NCI-H748 (cell line): ENCODE data around the gene EYS.
A peak's percentile ranks its signal among the peaks of the same experiment; 100 is the strongest.

ENCODE experiments used
- DNase-seq: peaks from one replicate; lab custom pipeline; 2025; ENCODE audit not compliant: unreplicated experiment; lab: John Stamatoyannopoulos, UW

Gene EYS

GRCh38 chr6:65707126-65707826 is at the start of gene EYS:
EYS (minus strand) TSS chr6:65707226; CDS start chr6:65495410, 211,816 bp downstream.
- peak; percentile 97 for DNase-seq

- DNase-seq: no peak
These were observed 39.3 kb upstream of the EYS start for GRCh38 chr6:65746302-65746701.

- no peak for DNase-seq
These were observed 38.6 kb upstream of the EYS start for GRCh38 chr6:65745614-65746013.

GRCh38 chr6:65728879-65729479 is 22.0 kb upstream of the EYS start:
- no peak for DNase-seq

- no peak for DNase-seq
These were observed 12.1 kb upstream of the EYS start for GRCh38 chr6:65719101-65719500.

GRCh38 chr6:65711531-65711930 is 4.5 kb upstream of the EYS start:
- DNase-seq: no peak

- DNase-seq: no peak
These were observed 2.2 kb upstream of the EYS start for GRCh38 chr6:65709099-65709830.

- DNase-seq: peak; percentile 20
These were observed 1.1 kb upstream of the EYS start for GRCh38 chr6:65708162-65708561.

- peak; percentile 61 for DNase-seq
These were observed 590 bp downstream of the EYS start for GRCh38 chr6:65706436-65706835.

- DNase-seq: no peak
These were observed 5.7 kb downstream of the EYS start for GRCh38 chr6:65701325-65701724.

GRCh38 chr6:65700561-65700960 is 6.5 kb downstream of the EYS start:
- no peak for DNase-seq

GRCh38 chr6:65692109-65692508 is 14.9 kb downstream of the EYS start:
- DNase-seq: no peak

GRCh38 chr6:65680232-65680631 is 26.8 kb downstream of the EYS start:
- no peak for DNase-seq

GRCh38 chr6:65671922-65672321 is 35.1 kb downstream of the EYS start:
- peak; percentile 46 for DNase-seq

- peak; percentile 95 for DNase-seq
These were observed 38.9 kb downstream of the EYS start for GRCh38 chr6:65667916-65668656.

GRCh38 chr6:65650086-65650485 is 56.9 kb downstream of the EYS start:
- DNase-seq: no peak

GRCh38 chr6:65649392-65649791 is 57.6 kb downstream of the EYS start:
- no peak for DNase-seq

- no peak for DNase-seq
These were observed 60.5 kb downstream of the EYS start for GRCh38 chr6:65646544-65646943.

- DNase-seq: no peak
These were observed 64.2 kb downstream of the EYS start for GRCh38 chr6:65642776-65643175.

GRCh38 chr6:65638047-65638831 is 68.8 kb downstream of the EYS start:
- peak; percentile 70 for DNase-seq
